ENCODE measurements around the gene CIDEB. TPM values are rescaled to one million over a fixed set of nuclear protein-coding genes. Genes with fewer than 3 reads are reported as not detected.
"Not testable (repeated sequence)": the region's sequence is repeated elsewhere in the genome, so short reads cannot be mapped to it uniquely, and the experiment has no call there.

CIDEB gene
- polyA plus RNA-seq, 1 donor from 2014 or later, result 19.2 TPM

- Mint-ChIP-seq H3K4me3 (peak overlapping the region; percentile 94 to 98 (median 96)), H3K9me3 (no peaks in the 10 kb centered on the region), H3K4me1 (peaks cover 7 to 17% (median 17%) of the 10 kb centered on the region in 3 donors), H3K27ac (peak overlapping the region in 1 of 3 donors; percentile 94), H3K27me3 (peaks cover 11% of the 10 kb centered on the region), H3K36me3 (peaks cover 5% of the 10 kb centered on the region)
Observed at GRCh38 chr14:24338843-24339242, 31.1 kb upstream of the CIDEB start.

DNA sequence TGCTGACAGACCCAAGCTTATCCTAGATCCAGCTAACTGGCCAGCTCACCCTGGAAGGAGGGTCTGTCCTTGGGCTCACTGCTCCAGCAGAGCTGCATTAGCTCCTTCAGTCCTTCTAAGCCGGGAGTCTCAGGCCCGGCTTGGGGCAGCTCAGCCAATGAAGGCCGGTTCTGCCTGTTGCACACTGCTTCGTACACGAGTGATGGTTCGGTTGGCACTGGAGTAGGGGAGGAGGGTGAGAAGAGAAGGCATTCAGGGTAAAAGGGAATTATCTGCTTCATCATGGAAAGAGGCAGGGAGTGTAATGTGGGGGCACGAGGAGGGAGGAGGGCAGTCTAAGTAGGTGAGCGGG lies 30.0 kb upstream of the CIDEB start:
- H3K4me3 Mint-ChIP-seq, result peak overlapping the region in 2 of 4 donors; percentile 25 to 96
- H3K9me3 Mint-ChIP-seq, result no peaks in the 10 kb centered on the region
- H3K4me1 Mint-ChIP-seq, result peaks cover 7 to 19% (median 18%) of the 10 kb centered on the region in 3 donors
- H3K27ac Mint-ChIP-seq, result no peak overlapping the region
- H3K27me3 Mint-ChIP-seq, result peaks cover 19% of the 10 kb centered on the region
- peaks cover 5% of the 10 kb centered on the region for H3K36me3 Mint-ChIP-seq

GRCh38 chr14:24337144-24337823 lies 29.5 kb upstream of the CIDEB start:
- peaks cover 9 to 21% (median 21%) of the 10 kb centered on the region in 3 donors for H3K4me1 Mint-ChIP-seq
- peaks cover 5% of the 10 kb centered on the region for H3K36me3 Mint-ChIP-seq
- no peaks in the 10 kb centered on the region for H3K9me3 Mint-ChIP-seq
- peak overlapping the region in 3 of 4 donors; percentile 25 to 96 (median 59) for H3K4me3 Mint-ChIP-seq
- peaks cover 25% of the 10 kb centered on the region for H3K27me3 Mint-ChIP-seq
- no peak overlapping the region for H3K27ac Mint-ChIP-seq

- Mint-ChIP-seq H3K4me1 (peaks cover 13 to 26% (median 25%) of the 10 kb centered on the region in 3 donors), H3K27ac (no peak overlapping the region), H3K9me3 (no peaks in the 10 kb centered on the region), H3K36me3 (peaks cover 5% of the 10 kb centered on the region), H3K27me3 (peaks cover 28% of the 10 kb centered on the region), H3K4me3 (peak overlapping the region in 2 of 4 donors; percentile 34 to 76)
Observed at GRCh38 chr14:24335461-24336171, 27.8 kb upstream of the CIDEB start.

GRCh38 chr14:24334431-24335291 lies 26.9 kb upstream of the CIDEB start, which contains the start of gene ADCY4:
Gene ADCY4, minus strand, starts transcription at chr14:24335071. Its CDS starts 419 bp downstream, at chr14:24334652.
- Mint-ChIP-seq H3K4me1 (peaks cover 8 to 27% (median 21%) of the 10 kb centered on the region in 3 donors), H3K36me3 (peaks cover 5% of the 10 kb centered on the region), H3K27me3 (peaks cover 28% of the 10 kb centered on the region), H3K9me3 (no peaks in the 10 kb centered on the region), H3K27ac (peak within 1 kb of the TSS in 2 of 3 donors; percentile 39 to 53), H3K4me3 (peak within 1 kb of the TSS; percentile 34 to 81 (median 62))

DNA sequence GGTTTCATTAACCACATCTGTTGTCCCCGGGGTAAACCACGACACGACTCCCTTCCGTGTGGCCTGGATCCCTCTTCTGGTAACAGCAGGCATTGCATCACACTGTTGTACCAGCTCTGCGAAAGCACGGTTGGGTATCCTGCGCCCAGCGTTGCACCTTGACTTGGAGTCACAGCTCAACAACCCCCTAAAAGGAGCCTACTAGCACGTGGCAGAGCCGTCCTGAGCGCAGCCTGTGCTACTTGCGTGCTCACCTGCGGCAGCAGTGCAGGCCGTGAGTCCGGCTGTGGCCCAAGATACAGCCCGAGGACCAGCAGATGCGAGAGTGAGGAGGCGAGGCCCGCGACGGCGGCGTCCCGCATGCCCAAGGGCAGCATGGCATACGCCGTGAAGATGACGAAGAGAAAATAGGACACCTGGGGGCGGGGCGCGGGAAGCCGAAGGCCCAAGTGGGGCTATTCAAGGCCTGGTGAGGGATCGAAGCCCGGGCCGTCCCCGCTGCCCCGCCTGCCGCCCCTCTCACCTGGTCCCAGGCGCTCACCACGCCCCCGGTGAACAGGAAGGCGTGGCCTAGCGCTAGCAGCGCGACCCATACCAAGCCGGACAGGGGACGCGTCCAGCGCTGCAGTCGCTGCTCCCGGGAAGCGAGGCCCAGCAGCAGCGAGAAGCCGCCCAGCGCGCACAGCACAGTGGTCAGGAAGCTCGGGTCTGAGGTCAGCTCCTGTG lies 24.7 kb upstream of the CIDEB start:
- peaks cover 6 to 17% (median 17%) of the 10 kb centered on the region in 3 donors for H3K4me1 Mint-ChIP-seq
- H3K9me3 Mint-ChIP-seq, result no peaks in the 10 kb centered on the region
- H3K4me3 Mint-ChIP-seq, result peak overlapping the region; percentile 70 to 92 (median 88)
- H3K27ac Mint-ChIP-seq, result peak overlapping the region; percentile 3 to 94 (median 59)
- peaks cover 5% of the 10 kb centered on the region for H3K36me3 Mint-ChIP-seq
- H3K27me3 Mint-ChIP-seq, result peaks cover 30% of the 10 kb centered on the region

- no peaks in the 10 kb centered on the region for H3K9me3 Mint-ChIP-seq
- H3K4me1 Mint-ChIP-seq, result peaks cover 6 to 19% (median 17%) of the 10 kb centered on the region in 3 donors
- peaks cover 31% of the 10 kb centered on the region for H3K27me3 Mint-ChIP-seq
- peak overlapping the region; percentile 70 to 92 (median 88) for H3K4me3 Mint-ChIP-seq
- peak overlapping the region; percentile 3 to 94 (median 59) for H3K27ac Mint-ChIP-seq
- H3K36me3 Mint-ChIP-seq, result peaks cover 5% of the 10 kb centered on the region
Observed at GRCh38 chr14:24331731-24332267, 24.0 kb upstream of the CIDEB start.

- Mint-ChIP-seq H3K4me1 (peaks cover 6 to 19% (median 17%) of the 10 kb centered on the region in 3 donors), H3K36me3 (peaks cover 4% of the 10 kb centered on the region), H3K4me3 (no peak overlapping the region), H3K27me3 (peaks cover 31% of the 10 kb centered on the region), H3K27ac (peak overlapping the region in 2 of 3 donors; percentile 54 to 58), H3K9me3 (no peaks in the 10 kb centered on the region)
Observed at GRCh38 chr14:24330973-24331674, 23.3 kb upstream of the CIDEB start.

- H3K27ac Mint-ChIP-seq, result peak overlapping the region in 1 of 3 donors; percentile 58
- H3K4me1 Mint-ChIP-seq, result peaks cover 6 to 17% (median 15%) of the 10 kb centered on the region in 3 donors
- peaks cover 26% of the 10 kb centered on the region for H3K27me3 Mint-ChIP-seq
Observed at GRCh38 chr14:24329736-24330135, 22.0 kb upstream of the CIDEB start.

GRCh38 chr14:24329073-24329663 lies 21.4 kb upstream of the CIDEB start:
- Mint-ChIP-seq H3K27ac (no peak overlapping the region), H3K9me3 (no peaks in the 10 kb centered on the region), H3K4me1 (peaks cover 6 to 17% (median 13%) of the 10 kb centered on the region in 3 donors), H3K4me3 (peak overlapping the region in 1 of 4 donors; percentile 63), H3K27me3 (peaks cover 23% of the 10 kb centered on the region), H3K36me3 (no peaks in the 10 kb centered on the region)

More at GRCh38 chr14:24329736-24330135, 22.0 kb upstream of the CIDEB start:
- Mint-ChIP-seq H3K4me3 (peak overlapping the region in 3 of 4 donors; percentile 51 to 63 (median 58)), H3K36me3 (no peaks in the 10 kb centered on the region), H3K9me3 (no peaks in the 10 kb centered on the region)

- peak overlapping the region in 1 of 4 donors; percentile 32 for H3K4me3 Mint-ChIP-seq
- H3K9me3 Mint-ChIP-seq, H3K36me3 Mint-ChIP-seq, H3K27ac Mint-ChIP-seq: not testable (repeated sequence)
- peaks cover 6 to 15% (median 10%) of the 10 kb centered on the region in 3 donors for H3K4me1 Mint-ChIP-seq
- peaks cover 12% of the 10 kb centered on the region for H3K27me3 Mint-ChIP-seq
Observed at GRCh38 chr14:24327914-24328313, 20.1 kb upstream of the CIDEB start.

DNA sequence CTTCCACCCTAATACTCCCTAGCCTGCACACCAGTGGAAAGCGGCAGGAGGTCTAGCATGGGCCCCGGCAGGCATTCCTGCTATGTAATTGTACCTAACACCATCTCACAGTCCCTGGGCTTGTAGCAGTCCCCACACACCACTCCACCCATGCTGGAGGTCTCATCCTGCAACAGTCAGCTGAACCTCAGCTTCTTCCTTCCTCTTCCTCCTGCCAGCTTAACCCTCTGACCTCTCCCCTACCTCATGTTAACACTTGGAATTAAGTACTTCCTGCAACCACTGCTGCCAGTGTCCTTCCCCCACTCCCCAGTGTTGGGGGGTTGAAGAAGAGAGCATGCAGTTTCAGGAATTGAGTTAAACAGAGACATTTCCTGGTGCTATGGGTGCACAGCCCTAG lies 19.5 kb upstream of the CIDEB start:
- no peaks in the 10 kb centered on the region for H3K9me3 Mint-ChIP-seq
- H3K4me3 Mint-ChIP-seq, result no peak overlapping the region
- H3K27ac Mint-ChIP-seq, result peak overlapping the region in 1 of 3 donors; percentile 69
- H3K36me3 Mint-ChIP-seq, result no peaks in the 10 kb centered on the region
- H3K4me1 Mint-ChIP-seq, result peaks cover 4 to 11% (median 9%) of the 10 kb centered on the region in 3 donors
- H3K27me3 Mint-ChIP-seq, result peaks cover 6% of the 10 kb centered on the region

DNA sequence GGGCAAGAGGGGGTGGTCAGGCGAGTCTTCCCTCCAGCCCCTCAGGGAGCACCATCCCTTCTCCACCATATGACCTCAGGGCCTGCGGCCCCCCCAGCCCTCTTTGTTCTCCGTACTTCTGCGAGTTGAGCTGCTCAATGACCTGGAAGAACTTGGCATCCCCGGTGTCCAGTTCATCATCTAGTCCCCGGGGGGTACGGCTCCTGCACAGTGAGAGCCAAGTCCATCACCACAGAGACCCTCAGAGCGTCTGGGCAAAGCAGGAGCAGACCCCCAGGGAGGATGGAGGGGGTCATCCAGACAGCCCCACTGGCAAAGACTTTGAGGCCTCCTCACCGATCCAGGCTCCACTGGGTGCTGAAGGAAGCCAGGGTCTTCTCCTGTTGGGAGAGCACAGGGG lies 18.2 kb upstream of the CIDEB start:
- H3K4me3 Mint-ChIP-seq, result no peak overlapping the region
- no peaks in the 10 kb centered on the region for H3K9me3 Mint-ChIP-seq
- H3K36me3 Mint-ChIP-seq, result no peaks in the 10 kb centered on the region
- H3K27ac Mint-ChIP-seq, result peak overlapping the region in 1 of 3 donors; percentile 40
- peaks cover 0 to 8% (median 3%) of the 10 kb centered on the region in 3 donors for H3K4me1 Mint-ChIP-seq
- peaks cover 3% of the 10 kb centered on the region for H3K27me3 Mint-ChIP-seq

Measured in IgD-negative memory B cell (primary cell).